ENCODE measurements around the gene CYP2A6.
"Not testable (repeated sequence)": the region's sequence is repeated elsewhere in the genome, so short reads cannot be mapped to it uniquely, and the experiment has no call there.

Gene CYP2A6

GRCh38 chr19:40850277-40850676 lies at the start of gene CYP2A6:
CYP2A6 (minus strand) TSS chr19:40850447; CDS start chr19:40850426, 21 bp downstream.
- H3K27me3 Mint-ChIP-seq (ENCODE audit: low read depth, poor library complexity) = peaks cover 80% of the 10 kb centered on the region
- not testable (repeated sequence) for H3K9me3 Mint-ChIP-seq; H3K27ac Mint-ChIP-seq; H3K4me1 Mint-ChIP-seq; H3K4me3 Mint-ChIP-seq; H3K36me3 Mint-ChIP-seq (ENCODE audit: low read depth); DNase-seq

GRCh38 chr19:40899964-40900363 lies 49.7 kb upstream of the CYP2A6 start:
- not testable (repeated sequence) for H3K36me3 Mint-ChIP-seq (ENCODE audit: low read depth); H3K4me3 Mint-ChIP-seq
- peaks cover 48% of the 10 kb centered on the region for H3K27me3 Mint-ChIP-seq (ENCODE audit: low read depth, poor library complexity)

GRCh38 chr19:40896843-40897789 lies 46.9 kb upstream of the CYP2A6 start:
- peaks cover 55% of the 10 kb centered on the region for H3K27me3 Mint-ChIP-seq (ENCODE audit: low read depth, poor library complexity)
- not testable (repeated sequence) for H3K4me1 Mint-ChIP-seq; H3K4me3 Mint-ChIP-seq; H3K9me3 Mint-ChIP-seq; H3K36me3 Mint-ChIP-seq (ENCODE audit: low read depth); DNase-seq; H3K27ac Mint-ChIP-seq

More at GRCh38 chr19:40899964-40900363, 49.7 kb upstream of the CYP2A6 start:
- H3K27ac Mint-ChIP-seq, DNase-seq, H3K4me1 Mint-ChIP-seq, H3K9me3 Mint-ChIP-seq: not testable (repeated sequence)

GRCh38 chr19:40896418-40896796 lies 46.2 kb upstream of the CYP2A6 start:
- Mint-ChIP-seq H3K4me3 (no peak overlapping the region), H3K4me1 (no peaks in the 10 kb centered on the region), H3K27ac (no peak overlapping the region), H3K9me3 (no peaks in the 10 kb centered on the region), H3K27me3 (ENCODE audit: low read depth, poor library complexity) (peaks cover 58% of the 10 kb centered on the region), H3K36me3 (ENCODE audit: low read depth) (no peaks in the 10 kb centered on the region)
- no peak for TF ChIP-seq CTCF (IDR thresholded peaks at IDR 0.05)
- no peak for DNase-seq

- no peak overlapping the region for H3K27ac Mint-ChIP-seq
- DNase-seq = no peak
- peaks cover 73% of the 10 kb centered on the region for H3K27me3 Mint-ChIP-seq (ENCODE audit: low read depth, poor library complexity)
- no peaks in the 10 kb centered on the region for H3K4me1 Mint-ChIP-seq
- TF ChIP-seq CTCF (IDR thresholded peaks at IDR 0.05) = no peak
- no peaks in the 10 kb centered on the region for H3K36me3 Mint-ChIP-seq (ENCODE audit: low read depth)
- H3K4me3 Mint-ChIP-seq = no peak overlapping the region
- H3K9me3 Mint-ChIP-seq = no peaks in the 10 kb centered on the region
Measured at GRCh38 chr19:40893112-40893511, 42.9 kb upstream of the CYP2A6 start.

GRCh38 chr19:40889366-40889765 lies 39.1 kb upstream of the CYP2A6 start:
- Mint-ChIP-seq H3K27me3 (ENCODE audit: low read depth, poor library complexity) (peaks cover 58% of the 10 kb centered on the region), H3K9me3 (no peaks in the 10 kb centered on the region), H3K4me1 (no peaks in the 10 kb centered on the region), H3K27ac (no peak overlapping the region), H3K4me3 (no peak overlapping the region), H3K36me3 (ENCODE audit: low read depth) (no peaks in the 10 kb centered on the region)
- no peak for TF ChIP-seq CTCF (IDR thresholded peaks at IDR 0.05)
- no peak for DNase-seq

- Mint-ChIP-seq H3K27ac (no peak overlapping the region), H3K27me3 (ENCODE audit: low read depth, poor library complexity) (peaks cover 59% of the 10 kb centered on the region), H3K9me3 (no peaks in the 10 kb centered on the region), H3K4me3 (no peak overlapping the region), H3K36me3 (ENCODE audit: low read depth) (no peaks in the 10 kb centered on the region), H3K4me1 (no peaks in the 10 kb centered on the region)
- no peak for DNase-seq
- no peak for TF ChIP-seq CTCF (IDR thresholded peaks at IDR 0.05)
Measured at GRCh38 chr19:40888191-40888590, 37.9 kb upstream of the CYP2A6 start.

GRCh38 chr19:40884187-40884931 lies 34.1 kb upstream of the CYP2A6 start:
- DNase-seq; H3K4me3 Mint-ChIP-seq; H3K4me1 Mint-ChIP-seq; H3K9me3 Mint-ChIP-seq; H3K27ac Mint-ChIP-seq; H3K36me3 Mint-ChIP-seq (ENCODE audit: low read depth): not testable (repeated sequence)
- H3K27me3 Mint-ChIP-seq (ENCODE audit: low read depth, poor library complexity) = peaks cover 62% of the 10 kb centered on the region

- not testable (repeated sequence) for H3K4me1 Mint-ChIP-seq; H3K9me3 Mint-ChIP-seq; H3K36me3 Mint-ChIP-seq (ENCODE audit: low read depth); H3K4me3 Mint-ChIP-seq; DNase-seq; H3K27ac Mint-ChIP-seq
- H3K27me3 Mint-ChIP-seq (ENCODE audit: low read depth, poor library complexity) = peaks cover 60% of the 10 kb centered on the region
Measured at GRCh38 chr19:40882062-40882461, 31.8 kb upstream of the CYP2A6 start, which contains the start of gene CYP2A7. CYP2A7 (minus strand) TSS chr19:40882231; CDS start chr19:40882210, 21 bp downstream.

- not testable (repeated sequence) for H3K27ac Mint-ChIP-seq; H3K4me3 Mint-ChIP-seq; H3K4me1 Mint-ChIP-seq; DNase-seq; H3K36me3 Mint-ChIP-seq (ENCODE audit: low read depth)
- H3K9me3 Mint-ChIP-seq = peaks cover 13% of the 10 kb centered on the region
- peaks cover 82% of the 10 kb centered on the region for H3K27me3 Mint-ChIP-seq (ENCODE audit: low read depth, poor library complexity)
Measured at GRCh38 chr19:40879349-40879748, 29.1 kb upstream of the CYP2A6 start.
